NCI-H345 (cell line): ENCODE measurements around the gene CENPP.
"Not testable (repeated sequence)": the region's sequence is repeated elsewhere in the genome, so short reads cannot be mapped to it uniquely, and the experiment has no call there.

Experiments used
- DNase-seq: peaks from one replicate; lab custom pipeline; 2025; lab: John Stamatoyannopoulos, UW

The CENPP gene

GRCh38 chr9:92616199-92616641 lies 290.5 kb downstream of the CENPP start:
- DNase-seq: no peak

GRCh38 chr9:92616655-92617111 lies 290.9 kb downstream of the CENPP start:
- DNase-seq: no peak

- DNase-seq: no peak
Observed at GRCh38 chr9:92617195-92617813, 291.6 kb downstream of the CENPP start.

GRCh38 chr9:92617951-92618510 lies 292.3 kb downstream of the CENPP start:
- DNase-seq: no peak

GRCh38 chr9:92618633-92619225 lies 293.0 kb downstream of the CENPP start:
- no peak for DNase-seq

GRCh38 chr9:92619601-92620300 lies 294.0 kb downstream of the CENPP start:
- DNase-seq: no peak

GRCh38 chr9:92620845-92621244 lies 295.1 kb downstream of the CENPP start:
- no peak for DNase-seq

GRCh38 chr9:92623936-92624335 lies 298.2 kb downstream of the CENPP start:
- DNase-seq: not testable (repeated sequence)

- DNase-seq: no peak
Observed at GRCh38 chr9:92626484-92626883, 300.7 kb downstream of the CENPP start.

GRCh38 chr9:92627651-92628050 lies 301.9 kb downstream of the CENPP start:
- DNase-seq: no peak

GRCh38 chr9:92631452-92632343 lies 305.9 kb downstream of the CENPP start:
- DNase-seq: no peak

GRCh38 chr9:92632641-92633040 lies 306.9 kb downstream of the CENPP start:
- no peak for DNase-seq

- no peak for DNase-seq
Observed at GRCh38 chr9:92633614-92634278, 308.0 kb downstream of the CENPP start.

- DNase-seq: peak; percentile 7
Observed at GRCh38 chr9:92634712-92635605, 309.2 kb downstream of the CENPP start.

GRCh38 chr9:92635760-92636159 lies 310.0 kb downstream of the CENPP start:
- no peak for DNase-seq

- DNase-seq: no peak
Observed at GRCh38 chr9:92636627-92637026, 310.9 kb downstream of the CENPP start.

- DNase-seq: no peak
Observed at GRCh38 chr9:92637326-92637725, 311.6 kb downstream of the CENPP start.

- DNase-seq: no peak
Observed at GRCh38 chr9:92637886-92638620, 312.3 kb downstream of the CENPP start.

- no peak for DNase-seq
Observed at GRCh38 chr9:92638621-92639101, 312.9 kb downstream of the CENPP start.
